WTC11 (cell line): ENCODE measurements around the gene ZFP91.

Source experiments
- CREM ChIP-seq: sonication (generic); formaldehyde crosslinking; IDR thresholded peaks from 2 replicates; pipeline ENCODE4 v1.8.1; 2022; ENCODE audit warnings: mild to moderate bottlenecking, missing genetic modification reagents, moderate library complexity
- CTCF ChIP-seq: fragments of 200-600 bp; IDR thresholded peaks from 2 replicates; pipeline ENCODE4 v1.8.0; 2022; ENCODE audit warnings: antibody characterized with exemption
- FOXP1 ChIP-seq: sonication (generic); formaldehyde crosslinking; IDR thresholded peaks from 2 replicates; pipeline ENCODE4 v1.8.0; 2022; ENCODE audit warnings: missing genetic modification reagents, mild to moderate bottlenecking, moderate library complexity, borderline replicate concordance
- MLX ChIP-seq: sonication (generic); formaldehyde crosslinking; IDR thresholded peaks from 2 replicates; pipeline ENCODE4 v1.8.1; 2023; ENCODE audit warnings: mild to moderate bottlenecking, missing genetic modification reagents, moderate library complexity
- USF1 ChIP-seq: sonication (generic); formaldehyde crosslinking; IDR thresholded peaks from 2 replicates; pipeline ENCODE4 v1.8.0; 2022; ENCODE audit warnings: mild to moderate bottlenecking, missing genetic modification reagents
- USF2 ChIP-seq: sonication (generic); formaldehyde crosslinking; IDR thresholded peaks from 2 replicates; pipeline ENCODE4 v1.8.1; 2023; ENCODE audit warnings: mild to moderate bottlenecking, missing genetic modification reagents, moderate library complexity
- ZNF423 ChIP-seq: fragments of 250-450 bp; sonication (Bioruptor Pico); IDR thresholded peaks from 2 replicates; pipeline ENCODE4 v2.1.2; 2022; ENCODE audit warnings: mild to moderate bottlenecking, moderate library complexity
- ZNF425 ChIP-seq: fragments of 250-450 bp; sonication (Bioruptor Pico); conservative IDR thresholded peaks from 2 replicates; pipeline ENCODE4 v1.9.0; 2021; ENCODE audit warnings: mild to moderate bottlenecking

- TF ChIP-seq CTCF = no peak
- no peak for TF ChIP-seq MLX (CRISPR knock-in tag)
- no peak for TF ChIP-seq ZNF423
- TF ChIP-seq CREM = no peak
- no peak for TF ChIP-seq USF1
- TF ChIP-seq ZNF425 = no peak
- no peak for TF ChIP-seq USF2
- TF ChIP-seq FOXP1 (CRISPR knock-in tag) = no peak
Observed at GRCh38 chr11:58647141-58647699, 68.4 kb downstream of the ZFP91 start.
